Osteocyte (in vitro differentiated cells): ENCODE measurements around the gene PTP4A2. TPM values are rescaled to one million over a fixed set of nuclear protein-coding genes. Genes with fewer than 3 reads are reported as not detected.
"Not testable (repeated sequence)": the region's sequence is repeated elsewhere in the genome, so short reads cannot be mapped to it uniquely, and the experiment has no call there.

Source experiments
- DNase-seq: peaks from one replicate; pipeline ENCODE4 v3.0.0; 2021; ENCODE audit warnings: mixed read lengths; ENCODE audit not compliant: unreplicated experiment; ENCODE audit errors: extremely low spot score
- H3K27ac Mint-ChIP-seq: one replicate; pipeline ENCODE4 v1.8.0; 2021; ENCODE audit warnings: mild to moderate bottlenecking, mixed read lengths; ENCODE audit not compliant: unreplicated experiment
- H3K27me3 Mint-ChIP-seq: one replicate; pipeline ENCODE4 v1.8.0; 2021; ENCODE audit warnings: mixed read lengths; ENCODE audit not compliant: unreplicated experiment
- H3K36me3 Mint-ChIP-seq: one replicate; pipeline ENCODE4 v1.8.0; 2021; ENCODE audit warnings: mixed read lengths; ENCODE audit not compliant: unreplicated experiment
- H3K4me1 Mint-ChIP-seq: one replicate; pipeline ENCODE4 v1.8.0; 2021; ENCODE audit warnings: mixed read lengths; ENCODE audit not compliant: unreplicated experiment
- H3K4me3 Mint-ChIP-seq: one replicate; pipeline ENCODE4 v1.8.0; 2021; ENCODE audit warnings: mild to moderate bottlenecking, moderate library complexity, mixed read lengths; ENCODE audit not compliant: unreplicated experiment
- H3K9me3 Mint-ChIP-seq: one replicate; pipeline ENCODE4 v1.8.0; 2021; ENCODE audit warnings: mixed read lengths; ENCODE audit not compliant: unreplicated experiment
- CTCF ChIP-seq: fragments of 200-600 bp; sonication (generic); IDR thresholded peaks from 2 replicates; pipeline ENCODE4 v1.5.0; 2021; ENCODE audit warnings: antibody characterized with exemption, mild to moderate bottlenecking, moderate library complexity
- total RNA-seq: library from RNA; stranded (reverse); gene quantifications from 2 replicates; pipeline ENCODE4 v1.2.1, GENCODE V29; 2021

The PTP4A2 gene
- total RNA-seq, 1 donor from 2014 or later, result 142 TPM

GRCh38 chr1:31931593-31932225 lies 6.5 kb downstream of the PTP4A2 start:
- H3K4me1 Mint-ChIP-seq, result peaks cover 86% of the 10 kb centered on the region
- H3K36me3 Mint-ChIP-seq, result no peaks in the 10 kb centered on the region
- no peak overlapping the region for H3K4me3 Mint-ChIP-seq
- no peak for DNase-seq
- H3K27ac Mint-ChIP-seq, result peak overlapping the region; percentile 74
- no peaks in the 10 kb centered on the region for H3K27me3 Mint-ChIP-seq
- no peaks in the 10 kb centered on the region for H3K9me3 Mint-ChIP-seq
- no peak for TF ChIP-seq CTCF

GRCh38 chr1:31930836-31931592 lies 7.2 kb downstream of the PTP4A2 start:
- H3K27ac Mint-ChIP-seq, result peak overlapping the region; percentile 74
- H3K9me3 Mint-ChIP-seq, result no peaks in the 10 kb centered on the region
- H3K4me1 Mint-ChIP-seq, result peaks cover 86% of the 10 kb centered on the region
- DNase-seq, result no peak
- no peaks in the 10 kb centered on the region for H3K36me3 Mint-ChIP-seq
- no peak for TF ChIP-seq CTCF
- H3K27me3 Mint-ChIP-seq, result no peaks in the 10 kb centered on the region
- no peak overlapping the region for H3K4me3 Mint-ChIP-seq

- no peak for TF ChIP-seq CTCF
- Mint-ChIP-seq H3K4me3 (no peak overlapping the region), H3K4me1 (peaks cover 68% of the 10 kb centered on the region), H3K27me3 (no peaks in the 10 kb centered on the region), H3K9me3 (no peaks in the 10 kb centered on the region), H3K36me3 (no peaks in the 10 kb centered on the region), H3K27ac (no peak overlapping the region)
- DNase-seq, result no peak
Observed at GRCh38 chr1:31927661-31927980, 10.5 kb downstream of the PTP4A2 start.

GRCh38 chr1:31926853-31927660 lies 11.1 kb downstream of the PTP4A2 start:
- H3K4me3 Mint-ChIP-seq, result no peak overlapping the region
- H3K27ac Mint-ChIP-seq, result no peak overlapping the region
- H3K4me1 Mint-ChIP-seq, result peaks cover 67% of the 10 kb centered on the region
- no peaks in the 10 kb centered on the region for H3K9me3 Mint-ChIP-seq
- no peaks in the 10 kb centered on the region for H3K27me3 Mint-ChIP-seq
- no peaks in the 10 kb centered on the region for H3K36me3 Mint-ChIP-seq
- no peak for TF ChIP-seq CTCF
- no peak for DNase-seq

GRCh38 chr1:31926252-31926651 lies 11.9 kb downstream of the PTP4A2 start:
- TF ChIP-seq CTCF, result no peak
- DNase-seq, result no peak
- Mint-ChIP-seq H3K4me1 (peaks cover 66% of the 10 kb centered on the region), H3K4me3 (no peak overlapping the region), H3K36me3 (no peaks in the 10 kb centered on the region), H3K9me3 (no peaks in the 10 kb centered on the region), H3K27ac (no peak overlapping the region), H3K27me3 (no peaks in the 10 kb centered on the region)

- H3K36me3 Mint-ChIP-seq, H3K27me3 Mint-ChIP-seq, DNase-seq, H3K27ac Mint-ChIP-seq, H3K9me3 Mint-ChIP-seq, H3K4me3 Mint-ChIP-seq: not testable (repeated sequence)
- H3K4me1 Mint-ChIP-seq, result peaks cover 66% of the 10 kb centered on the region
Observed at GRCh38 chr1:31925824-31926223, 12.3 kb downstream of the PTP4A2 start.
